Progenitor cell of endocrine pancreas (in vitro differentiated cells): ENCODE measurements around the gene TJAP1. TPM values are rescaled to one million over a fixed set of nuclear protein-coding genes. Genes with fewer than 3 reads are reported as not detected.
A peak's percentile ranks its signal among the peaks of the same experiment; 100 is the strongest.

ENCODE experiments used
- DNase-seq: peaks from one replicate; pipeline ENCODE4 v3.0.0; 2021; ENCODE audit warnings: low spot score; ENCODE audit not compliant: unreplicated experiment
- H3K27ac Mint-ChIP-seq: 2 replicates; pipeline ENCODE4 v1.8.0; 2021; ENCODE audit warnings: mild to moderate bottlenecking, moderate library complexity, mixed read lengths
- H3K27me3 Mint-ChIP-seq: 2 replicates; pipeline ENCODE4 v1.8.0; 2021; ENCODE audit warnings: mixed read lengths
- H3K36me3 Mint-ChIP-seq: 2 replicates; pipeline ENCODE4 v1.8.0; 2022; ENCODE audit warnings: mixed read lengths; ENCODE audit not compliant: insufficient read depth
- H3K4me1 Mint-ChIP-seq: 2 replicates; pipeline ENCODE4 v1.8.0; 2021; ENCODE audit warnings: low read depth, mixed read lengths
- H3K4me3 Mint-ChIP-seq: 2 replicates; pipeline ENCODE4 v1.8.0; 2021; ENCODE audit warnings: low read depth, mild to moderate bottlenecking, moderate library complexity, mixed read lengths
- H3K9me3 Mint-ChIP-seq: 2 replicates; pipeline ENCODE4 v1.8.0; 2021; ENCODE audit warnings: low read depth, mixed read lengths
- CTCF ChIP-seq: fragments of 200-600 bp; sonication (generic); IDR thresholded peaks from one replicate; pipeline ENCODE4 v1.5.0; 2021; ENCODE audit warnings: antibody characterized with exemption, mild to moderate bottlenecking; ENCODE audit not compliant: unreplicated experiment
- total RNA-seq: library from RNA; stranded (reverse); gene quantifications from 2 replicates; pipeline ENCODE4 v1.2.1, GENCODE V29; 2021

TJAP1 gene
- total RNA-seq, 1 donor from 2014 or later, result 65.8 TPM

- Mint-ChIP-seq H3K4me1 (peaks cover 6% of the 10 kb centered on the region), H3K36me3 (peaks cover 19% of the 10 kb centered on the region), H3K4me3 (peak within 1 kb of the TSS; percentile 78), H3K9me3 (no peaks in the 10 kb centered on the region), H3K27me3 (peaks cover 20% of the 10 kb centered on the region), H3K27ac (peak within 1 kb of the TSS; percentile 64)
- TF ChIP-seq CTCF, result no peak
- peak; percentile 78 for DNase-seq
Observed at GRCh38 chr6:43509984-43510826, 32.8 kb downstream of the TJAP1 start, which contains the start of gene LRRC73. Gene LRRC73, minus strand, starts transcription at chr6:43510346. Its CDS starts 561 bp downstream, at chr6:43509785.

GRCh38 chr6:43510827-43511163 is 33.4 kb downstream of the TJAP1 start:
- H3K9me3 Mint-ChIP-seq, result no peaks in the 10 kb centered on the region
- no peak overlapping the region for H3K27ac Mint-ChIP-seq
- no peak for DNase-seq
- peaks cover 12% of the 10 kb centered on the region for H3K4me1 Mint-ChIP-seq
- TF ChIP-seq CTCF, result no peak
- H3K4me3 Mint-ChIP-seq, result peak overlapping the region; percentile 78
- H3K36me3 Mint-ChIP-seq, result peaks cover 20% of the 10 kb centered on the region
- peaks cover 20% of the 10 kb centered on the region for H3K27me3 Mint-ChIP-seq

- Mint-ChIP-seq H3K4me3 (no peak overlapping the region), H3K27ac (no peak overlapping the region)
- no peak for DNase-seq
Observed at GRCh38 chr6:43511824-43512415, 34.5 kb downstream of the TJAP1 start.

GRCh38 chr6:43515808-43516207 is 38.4 kb downstream of the TJAP1 start:
- Mint-ChIP-seq H3K4me1 (peaks cover 14% of the 10 kb centered on the region), H3K27me3 (no peaks in the 10 kb centered on the region), H3K4me3 (no peak overlapping the region), H3K9me3 (no peaks in the 10 kb centered on the region), H3K27ac (no peak overlapping the region), H3K36me3 (peaks cover 20% of the 10 kb centered on the region)
- DNase-seq, result no peak
- TF ChIP-seq CTCF, result no peak

More at GRCh38 chr6:43511824-43512415, 34.5 kb downstream of the TJAP1 start:
- peaks cover 18% of the 10 kb centered on the region for H3K36me3 Mint-ChIP-seq
- no peak for TF ChIP-seq CTCF
- H3K4me1 Mint-ChIP-seq, result peaks cover 18% of the 10 kb centered on the region
- H3K9me3 Mint-ChIP-seq, result no peaks in the 10 kb centered on the region
- H3K27me3 Mint-ChIP-seq, result peaks cover 20% of the 10 kb centered on the region

- no peak for TF ChIP-seq CTCF
- peaks cover 14% of the 10 kb centered on the region for H3K4me1 Mint-ChIP-seq
- H3K4me3 Mint-ChIP-seq, result no peak overlapping the region
- H3K36me3 Mint-ChIP-seq, result peaks cover 23% of the 10 kb centered on the region
- H3K9me3 Mint-ChIP-seq, result no peaks in the 10 kb centered on the region
- DNase-seq, result no peak
- no peaks in the 10 kb centered on the region for H3K27me3 Mint-ChIP-seq
- H3K27ac Mint-ChIP-seq, result no peak overlapping the region
Observed at GRCh38 chr6:43516367-43516696, 39.0 kb downstream of the TJAP1 start.
